Measurements from ENCODE around the gene PEA15. TPM values are rescaled to one million over a fixed set of nuclear protein-coding genes. Genes with fewer than 3 reads are reported as not detected.

Gene PEA15
- total and polyA plus RNA-seq, 10 of the 15 experiments (the other 5 are each of a cell fraction or from before 2014, with no cell fraction given), result 15.1 to 269 (median 65.6) TPM

DNA sequence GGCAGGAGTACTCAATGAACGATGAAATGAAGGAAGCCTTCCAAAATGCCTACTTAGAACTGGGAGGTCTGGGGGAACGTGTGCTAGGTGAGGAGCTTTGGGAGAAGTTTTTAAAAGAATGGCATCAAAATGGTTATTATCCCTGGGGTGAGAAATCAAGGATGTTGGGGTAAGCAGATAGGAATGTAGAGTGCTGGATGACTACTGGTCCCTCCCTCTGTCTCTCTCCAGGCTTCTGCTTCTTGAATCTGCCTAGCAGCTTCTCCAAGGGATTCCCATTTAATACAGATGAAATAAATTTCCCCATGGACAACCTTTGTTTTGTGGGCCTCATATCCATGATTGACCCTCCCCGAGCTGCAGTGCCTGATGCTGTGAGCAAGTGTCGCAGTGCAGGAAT, 33.8 kb upstream of the PEA15 start (continued):
- TF ChIP-seq SIX5 (IDR thresholded peaks at IDR 0.05; ENCODE audit: low read depth, low read length, severe bottlenecking) (no peak), MTA3 (IDR thresholded peaks at IDR 0.05; ENCODE audit: borderline replicate concordance, low read length) (no peak), ZNF274 (IDR thresholded peaks at IDR 0.05; ENCODE audit: insufficient read depth, insufficient read length) (no peak), MXI1 (IDR thresholded peaks at IDR 0.05; ENCODE audit: low read depth, low read length) (no peak), JUNB (IDR thresholded peaks at IDR 0.05) (no peak), NR2F1 (conservative IDR thresholded peaks at IDR 0.05) (no peak)
- TF ChIP-seq, protein P1, sequence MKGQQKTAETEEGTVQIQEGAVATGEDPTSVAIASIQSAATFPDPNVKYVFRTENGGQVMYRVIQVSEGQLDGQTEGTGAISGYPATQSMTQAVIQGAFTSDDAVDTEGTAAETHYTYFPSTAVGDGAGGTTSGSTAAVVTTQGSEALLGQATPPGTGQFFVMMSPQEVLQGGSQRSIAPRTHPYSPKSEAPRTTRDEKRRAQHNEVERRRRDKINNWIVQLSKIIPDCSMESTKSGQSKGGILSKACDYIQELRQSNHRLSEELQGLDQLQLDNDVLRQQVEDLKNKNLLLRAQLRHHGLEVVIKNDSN (IDR thresholded peaks at IDR 0.05; ENCODE audit: borderline replicate concordance, extremely low read length, insufficient read depth, low read depth, low read length), result no peak
- TF ChIP-seq, protein P2, sequence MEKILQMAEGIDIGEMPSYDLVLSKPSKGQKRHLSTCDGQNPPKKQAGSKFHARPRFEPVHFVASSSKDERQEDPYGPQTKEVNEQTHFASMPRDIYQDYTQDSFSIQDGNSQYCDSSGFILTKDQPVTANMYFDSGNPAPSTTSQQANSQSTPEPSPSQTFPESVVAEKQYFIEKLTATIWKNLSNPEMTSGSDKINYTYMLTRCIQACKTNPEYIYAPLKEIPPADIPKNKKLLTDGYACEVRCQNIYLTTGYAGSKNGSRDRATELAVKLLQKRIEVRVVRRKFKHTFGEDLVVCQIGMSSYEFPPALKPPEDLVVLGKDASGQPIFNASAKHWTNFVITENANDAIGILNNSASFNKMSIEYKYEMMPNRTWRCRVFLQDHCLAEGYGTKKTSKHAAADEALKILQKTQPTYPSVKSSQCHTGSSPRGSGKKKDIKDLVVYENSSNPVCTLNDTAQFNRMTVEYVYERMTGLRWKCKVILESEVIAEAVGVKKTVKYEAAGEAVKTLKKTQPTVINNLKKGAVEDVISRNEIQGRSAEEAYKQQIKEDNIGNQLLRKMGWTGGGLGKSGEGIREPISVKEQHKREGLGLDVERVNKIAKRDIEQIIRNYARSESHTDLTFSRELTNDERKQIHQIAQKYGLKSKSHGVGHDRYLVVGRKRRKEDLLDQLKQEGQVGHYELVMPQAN (conservative IDR thresholded peaks at IDR 0.05), result no peak
- TF ChIP-seq, protein P3, sequence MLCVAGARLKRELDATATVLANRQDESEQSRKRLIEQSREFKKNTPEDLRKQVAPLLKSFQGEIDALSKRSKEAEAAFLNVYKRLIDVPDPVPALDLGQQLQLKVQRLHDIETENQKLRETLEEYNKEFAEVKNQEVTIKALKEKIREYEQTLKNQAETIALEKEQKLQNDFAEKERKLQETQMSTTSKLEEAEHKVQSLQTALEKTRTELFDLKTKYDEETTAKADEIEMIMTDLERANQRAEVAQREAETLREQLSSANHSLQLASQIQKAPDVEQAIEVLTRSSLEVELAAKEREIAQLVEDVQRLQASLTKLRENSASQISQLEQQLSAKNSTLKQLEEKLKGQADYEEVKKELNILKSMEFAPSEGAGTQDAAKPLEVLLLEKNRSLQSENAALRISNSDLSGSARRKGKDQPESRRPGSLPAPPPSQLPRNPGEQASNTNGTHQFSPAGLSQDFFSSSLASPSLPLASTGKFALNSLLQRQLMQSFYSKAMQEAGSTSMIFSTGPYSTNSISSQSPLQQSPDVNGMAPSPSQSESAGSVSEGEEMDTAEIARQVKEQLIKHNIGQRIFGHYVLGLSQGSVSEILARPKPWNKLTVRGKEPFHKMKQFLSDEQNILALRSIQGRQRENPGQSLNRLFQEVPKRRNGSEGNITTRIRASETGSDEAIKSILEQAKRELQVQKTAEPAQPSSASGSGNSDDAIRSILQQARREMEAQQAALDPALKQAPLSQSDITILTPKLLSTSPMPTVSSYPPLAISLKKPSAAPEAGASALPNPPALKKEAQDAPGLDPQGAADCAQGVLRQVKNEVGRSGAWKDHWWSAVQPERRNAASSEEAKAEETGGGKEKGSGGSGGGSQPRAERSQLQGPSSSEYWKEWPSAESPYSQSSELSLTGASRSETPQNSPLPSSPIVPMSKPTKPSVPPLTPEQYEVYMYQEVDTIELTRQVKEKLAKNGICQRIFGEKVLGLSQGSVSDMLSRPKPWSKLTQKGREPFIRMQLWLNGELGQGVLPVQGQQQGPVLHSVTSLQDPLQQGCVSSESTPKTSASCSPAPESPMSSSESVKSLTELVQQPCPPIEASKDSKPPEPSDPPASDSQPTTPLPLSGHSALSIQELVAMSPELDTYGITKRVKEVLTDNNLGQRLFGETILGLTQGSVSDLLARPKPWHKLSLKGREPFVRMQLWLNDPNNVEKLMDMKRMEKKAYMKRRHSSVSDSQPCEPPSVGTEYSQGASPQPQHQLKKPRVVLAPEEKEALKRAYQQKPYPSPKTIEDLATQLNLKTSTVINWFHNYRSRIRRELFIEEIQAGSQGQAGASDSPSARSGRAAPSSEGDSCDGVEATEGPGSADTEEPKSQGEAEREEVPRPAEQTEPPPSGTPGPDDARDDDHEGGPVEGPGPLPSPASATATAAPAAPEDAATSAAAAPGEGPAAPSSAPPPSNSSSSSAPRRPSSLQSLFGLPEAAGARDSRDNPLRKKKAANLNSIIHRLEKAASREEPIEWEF (IDR thresholded peaks at IDR 0.05; ENCODE audit: insufficient replicate concordance, low read depth, low read length), result no peak

Data from GM12878 (cell line).